GM18519 (cell line): ENCODE measurements around the gene LGALS1.

Source experiments
- ATAC-seq: cut with Tn5 transposase; IDR thresholded peaks from one replicate; pipeline ENCODE4 v1.9.1; 2021; ENCODE audit warnings: mild to moderate bottlenecking, moderate library complexity; ENCODE audit not compliant: unreplicated experiment, low FRiP score

Gene LGALS1

GRCh38 chr22:37659897-37660708, 15.3 kb upstream of the LGALS1 start:
- ATAC-seq: no peak

- no peak for ATAC-seq
These were observed 14.8 kb upstream of the LGALS1 start for GRCh38 chr22:37660709-37661045.

GRCh38 chr22:37661160-37661924, 14.1 kb upstream of the LGALS1 start:
- no peak for ATAC-seq

DNA sequence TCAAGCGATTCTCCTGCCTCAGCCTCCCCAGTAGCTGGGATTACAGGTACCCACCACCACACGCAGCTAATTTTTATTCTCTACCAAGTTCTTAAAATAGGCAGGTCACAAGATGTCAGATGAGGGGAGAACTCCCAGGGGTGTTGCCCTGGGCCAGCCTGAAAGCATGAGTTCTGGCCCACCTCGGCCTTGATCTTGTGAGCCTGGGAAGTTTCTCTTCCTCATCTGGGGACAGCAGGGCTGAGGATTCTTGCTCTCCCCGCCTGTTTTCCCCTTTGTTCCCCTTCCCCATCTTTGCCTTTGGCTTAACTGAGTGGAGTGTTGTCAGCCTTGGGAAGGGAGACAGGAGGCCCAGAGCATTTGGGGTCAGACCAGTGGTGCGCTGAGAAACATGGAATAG, 13.4 kb upstream of the LGALS1 start:
- no peak for ATAC-seq

GRCh38 chr22:37663521-37664140, 11.8 kb upstream of the LGALS1 start:
- no peak for ATAC-seq

DNA sequence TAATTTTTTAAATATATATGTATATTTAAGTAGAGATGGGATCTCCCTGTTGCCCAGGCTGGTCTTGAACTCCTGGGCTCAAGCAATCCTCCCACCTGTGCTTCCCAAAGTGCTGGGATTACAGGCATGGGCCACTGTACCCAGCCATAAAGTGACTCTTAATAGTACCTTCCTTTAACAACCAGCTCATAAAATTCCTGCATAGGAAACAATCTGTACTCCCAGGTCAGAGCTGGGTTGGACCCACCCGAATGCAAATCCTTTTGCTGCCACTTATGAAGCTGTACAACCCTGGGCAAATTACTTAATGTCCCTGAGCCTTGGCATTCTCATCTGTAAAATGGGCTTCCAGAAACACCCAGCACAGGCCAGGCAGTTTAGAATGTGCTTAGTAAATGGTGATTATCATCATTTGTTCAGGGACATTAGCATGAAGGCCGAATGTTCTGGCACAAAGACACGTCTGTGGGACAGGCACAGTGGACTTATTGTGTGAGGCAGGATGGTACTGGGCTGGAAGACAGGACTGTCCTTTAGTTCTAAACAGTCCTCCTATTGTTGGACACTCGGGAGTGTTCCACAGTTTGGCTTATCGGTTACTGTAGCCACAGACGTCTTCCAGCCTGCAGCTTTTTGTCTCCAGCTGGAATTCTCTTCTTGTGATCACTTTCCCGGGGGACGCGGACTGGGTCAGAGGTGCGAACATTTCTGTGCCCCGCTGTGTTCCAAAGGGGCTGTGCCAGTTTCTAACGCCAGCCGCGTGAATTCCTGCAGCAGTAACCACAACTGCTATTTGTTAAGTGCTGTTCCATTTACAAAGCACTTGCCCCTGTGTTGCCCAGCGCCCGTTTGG, 11.0 kb upstream of the LGALS1 start:
- ATAC-seq: no peak

- ATAC-seq: no peak
These were observed 9.9 kb upstream of the LGALS1 start for GRCh38 chr22:37665487-37665886.

DNA sequence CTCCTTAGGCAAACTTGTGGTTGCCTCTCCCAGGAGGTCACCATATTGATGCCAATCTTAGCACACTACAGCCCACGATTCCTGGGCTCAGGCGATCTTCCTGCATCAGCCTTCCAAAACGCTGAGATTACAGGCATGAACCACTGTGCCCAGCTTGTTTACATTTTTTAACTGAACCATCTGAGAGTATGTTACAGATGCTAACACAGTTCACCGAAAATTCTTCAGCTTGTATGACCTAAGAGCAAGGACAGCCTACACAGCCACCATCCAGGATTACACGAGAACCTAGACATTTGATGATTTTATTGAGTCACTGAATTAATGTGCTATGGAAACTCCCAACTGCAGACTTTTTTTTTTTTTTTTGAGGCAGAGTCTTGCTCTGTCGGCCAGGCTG, 5.8 kb upstream of the LGALS1 start:
- ATAC-seq: no peak

DNA sequence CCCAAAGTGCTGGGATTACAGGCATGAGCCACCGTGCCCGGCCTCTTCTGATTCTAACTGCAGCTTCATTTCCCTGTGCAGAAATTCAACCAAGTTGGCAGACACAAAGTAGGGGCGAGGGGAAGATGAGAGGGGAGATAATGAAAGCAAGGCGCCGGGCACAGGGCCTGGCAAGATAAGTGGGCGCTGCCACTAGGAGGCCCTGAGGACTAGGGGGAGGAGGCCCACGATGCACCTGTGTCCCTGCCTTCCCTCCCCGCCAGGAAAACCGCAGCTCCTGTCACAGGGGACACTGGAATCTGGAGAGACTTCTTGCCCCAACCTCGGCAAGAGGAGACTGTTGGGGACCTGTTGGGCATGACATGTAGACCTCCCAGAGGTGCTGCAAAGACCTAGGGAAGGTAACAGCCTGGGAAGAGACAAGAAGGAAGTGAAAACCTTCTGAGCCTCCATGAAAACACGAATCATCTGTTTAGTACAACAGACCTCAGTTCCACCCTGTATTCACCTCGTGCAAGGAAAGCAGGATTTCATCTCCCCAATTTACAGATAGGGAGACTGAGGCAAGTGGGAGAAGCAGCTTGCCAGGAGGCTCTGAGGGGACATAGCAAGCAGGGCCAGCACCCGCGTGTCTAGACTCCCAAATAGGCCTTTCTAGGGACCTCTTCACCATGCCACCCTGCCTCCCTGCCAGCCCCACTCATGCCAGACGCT, 3.1 kb upstream of the LGALS1 start:
- ATAC-seq: no peak

GRCh38 chr22:37672920-37673455, 2.4 kb upstream of the LGALS1 start:
- no peak for ATAC-seq

DNA sequence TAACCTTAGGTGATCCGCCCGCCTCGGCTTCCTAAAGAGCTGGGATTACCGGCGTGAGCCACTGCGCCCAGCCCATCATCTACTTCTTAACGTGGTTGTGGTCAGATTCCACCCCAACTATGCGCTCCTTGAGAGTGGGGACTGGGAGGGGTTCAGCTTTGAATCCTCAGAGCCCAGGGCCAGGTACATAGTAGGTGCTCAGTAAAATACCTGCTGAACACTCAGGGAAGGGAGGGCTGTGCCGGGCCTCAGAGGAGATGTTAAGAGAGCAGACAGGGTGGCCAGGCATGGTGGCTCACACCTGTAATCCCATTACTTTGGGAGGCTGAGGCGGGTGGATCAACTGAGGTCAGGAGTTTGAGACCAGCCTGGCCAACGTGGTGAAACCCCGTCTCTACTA, 1.2 kb upstream of the LGALS1 start:
- ATAC-seq: no peak

DNA sequence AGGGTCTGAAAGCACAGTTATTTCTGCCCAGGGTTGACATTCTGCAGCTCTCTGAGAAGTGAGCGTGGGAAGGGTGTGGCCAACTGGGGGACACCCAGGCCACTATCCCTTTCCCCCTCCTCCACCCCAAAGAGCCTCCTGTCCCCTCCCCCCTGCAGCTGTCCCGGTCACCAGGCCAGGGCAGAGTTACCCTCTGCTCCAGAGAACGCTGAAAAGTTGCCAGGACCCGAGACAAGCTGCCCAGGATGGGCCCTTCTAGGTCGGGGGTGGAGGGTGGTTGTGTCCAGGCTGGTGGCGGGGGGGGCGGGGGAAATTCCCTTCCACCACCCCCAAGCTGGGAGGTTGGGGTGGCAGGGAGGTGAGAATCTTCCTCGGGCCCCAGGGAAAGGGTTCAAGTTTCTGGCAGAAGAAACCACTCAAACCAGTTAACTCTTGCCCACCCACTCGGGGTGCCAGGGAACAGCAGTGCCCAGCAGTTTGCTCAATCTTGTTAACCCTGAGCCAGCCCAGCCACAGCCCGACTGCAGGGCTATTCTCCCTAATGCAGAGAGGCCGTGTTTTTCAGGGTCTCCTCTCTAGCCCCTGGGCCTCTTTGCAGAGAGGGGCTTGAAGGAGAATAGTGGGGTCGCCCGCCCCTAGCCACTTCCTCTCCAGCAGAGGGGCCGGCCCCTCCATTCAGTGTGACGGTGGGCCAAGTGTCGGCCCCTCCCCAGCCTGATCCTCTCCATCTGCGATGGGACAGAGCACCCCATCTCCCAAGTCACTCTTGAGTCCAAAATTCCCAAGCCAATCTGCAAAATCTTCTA, 697 bp downstream of the LGALS1 start:
- no peak for ATAC-seq

- no peak for ATAC-seq
These were observed 1.5 kb downstream of the LGALS1 start for GRCh38 chr22:37676736-37677492.

- ATAC-seq: no peak
These were observed 2.1 kb downstream of the LGALS1 start for GRCh38 chr22:37677493-37677974.

DNA sequence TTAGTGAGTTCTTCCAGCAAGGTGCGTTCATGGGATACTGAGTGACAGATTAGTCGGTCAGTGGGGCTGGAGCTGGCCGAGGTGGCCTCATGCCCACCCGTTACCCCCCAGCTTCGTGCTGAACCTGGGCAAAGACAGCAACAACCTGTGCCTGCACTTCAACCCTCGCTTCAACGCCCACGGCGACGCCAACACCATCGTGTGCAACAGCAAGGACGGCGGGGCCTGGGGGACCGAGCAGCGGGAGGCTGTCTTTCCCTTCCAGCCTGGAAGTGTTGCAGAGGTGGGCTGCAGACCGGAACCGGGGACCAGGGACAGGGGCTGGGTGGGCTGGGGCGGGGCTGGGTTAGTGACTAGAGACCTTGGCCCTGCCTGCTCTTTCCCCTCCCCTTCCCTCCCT, 2.9 kb downstream of the LGALS1 start:
- ATAC-seq: no peak

DNA sequence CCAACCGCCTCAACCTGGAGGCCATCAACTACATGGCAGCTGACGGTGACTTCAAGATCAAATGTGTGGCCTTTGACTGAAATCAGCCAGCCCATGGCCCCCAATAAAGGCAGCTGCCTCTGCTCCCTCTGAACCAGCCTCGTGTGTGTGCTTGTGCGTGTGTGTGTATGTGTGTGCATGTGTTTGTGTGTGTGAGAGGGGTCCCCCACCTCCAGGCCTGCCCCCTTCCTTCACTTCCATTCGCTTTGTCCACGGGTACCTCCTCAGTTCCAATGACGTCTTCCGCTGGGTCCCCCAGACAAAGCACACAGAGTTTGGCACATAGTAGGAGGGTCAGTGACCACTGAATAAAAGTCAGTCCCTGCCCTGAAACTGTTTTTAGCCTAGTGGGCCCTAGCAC, 4.2 kb downstream of the LGALS1 start:
- ATAC-seq: no peak

- no peak for ATAC-seq
These were observed 4.9 kb downstream of the LGALS1 start for GRCh38 chr22:37680191-37680851.

DNA sequence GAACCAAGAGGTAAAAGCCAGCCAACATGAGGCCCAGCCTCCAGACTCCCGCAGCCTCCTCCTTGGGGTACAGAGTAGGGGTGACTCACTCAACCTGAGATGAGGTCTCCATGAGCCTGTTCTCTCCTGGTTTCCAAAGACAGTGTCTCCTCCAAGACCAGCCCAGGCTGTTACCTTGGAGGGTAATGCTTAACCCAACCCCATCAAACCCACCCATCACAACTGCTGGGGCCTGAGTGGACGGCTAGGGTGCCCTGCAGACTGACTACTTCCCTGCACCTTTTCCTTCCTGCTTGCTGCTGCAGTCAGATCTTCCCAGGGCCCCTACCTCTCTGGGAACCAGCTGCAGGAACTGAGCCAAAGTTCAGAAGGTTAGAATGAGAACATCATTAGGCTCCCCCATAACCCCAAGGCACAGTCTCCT, 5.6 kb downstream of the LGALS1 start:
- ATAC-seq: no peak
